GM12878 (cell line): ENCODE data around the gene MARS1. TPM values are rescaled to one million over a fixed set of nuclear protein-coding genes. Genes with fewer than 3 reads are reported as not detected.

ENCODE experiments used
- ATAC-seq: fragments of 200-7000 bp; cut with Tn5 transposase; 3 replicates; pipeline ENCODE4 v1.9.1; 2020; ENCODE audit warnings: mild to moderate bottlenecking, moderate library complexity
- BruUV-seq: library from RNA; stranded (reverse); fragments of 400-500 nt; replicated peaks from 2 replicates; lab custom pipeline; 2021; lab: Mats Ljungman, UMichigan
- CTCF ChIA-PET: fragments of 300-600 bp; sonication (Branson Sonifier 250); formaldehyde crosslinking; extraction: SDS; loops from one replicate; lab custom pipeline; 2021; ENCODE audit warnings: inconsistent platforms; lab: Yijun Ruan, JAX
- POLR2A ChIA-PET: fragments of 350-600 bp; formaldehyde crosslinking; extraction: SDS; loops from one replicate; lab custom pipeline; 2021; ENCODE audit warnings: inconsistent platforms; lab: Charles Lee
- RAD21 ChIA-PET: fragments of 300-600 bp; sonication (Branson Sonifier 250); formaldehyde crosslinking; loops from one replicate; lab custom pipeline; 2023; ENCODE audit warnings: antibody characterized with exemption; ENCODE audit not compliant: unreplicated experiment; lab: Charles Lee
- SMC1A ChIA-PET: fragments of 300-600 bp; sonication (Branson Sonifier 250); formaldehyde crosslinking; loops from one replicate; lab custom pipeline; 2023; ENCODE audit not compliant: unreplicated experiment, uncharacterized antibody; lab: Charles Lee
- DNase-seq: peaks from one replicate; pipeline ENCODE4 v3.0.0-alpha.2; 2011; ENCODE audit warnings: low read depth, low spot score
- FAIRE-seq: peaks from 3 replicates; lab custom pipeline; 2011; peaks lifted over from hg19 to GRCh38; lab: Jason Lieb, UNC
- H2AFZ ChIP-seq: 2 replicates; pipeline ENCODE4 v1.6.0; 2011; ENCODE audit warnings: low read depth, low read length, control low read depth; ENCODE audit not compliant: control insufficient read depth
- H3K27ac ChIP-seq: 2 replicates; pipeline ENCODE4 v1.5.1; 2011; ENCODE audit warnings: control low read depth; ENCODE audit not compliant: control insufficient read depth, insufficient read depth
- H3K27me3 ChIP-seq, 2 experiments: replicated peaks in 1 of 2; 2 replicates each; pipeline versions ENCODE4 v1.6.0 to v1.6.1; 2011; ENCODE audit warnings: low read length in 1 of 2; ENCODE audit not compliant: control insufficient read depth in 2 of 2, insufficient read depth in 2 of 2
- H3K36me3 ChIP-seq, 2 experiments: 2 replicates each; pipeline ENCODE4 v1.5.1; 2011; ENCODE audit warnings: low read length in 1 of 2; ENCODE audit not compliant: control insufficient read depth in 2 of 2, insufficient read depth in 2 of 2
- H3K4me1 ChIP-seq: 2 replicates; pipeline ENCODE4 v1.6.1; 2011; ENCODE audit warnings: mild to moderate bottlenecking, low read length, moderate library complexity, mixed read lengths; ENCODE audit not compliant: control insufficient read depth, insufficient read depth
- H3K4me2 ChIP-seq: 2 replicates; pipeline ENCODE4 v1.6.0; 2011; ENCODE audit warnings: control low read depth; ENCODE audit not compliant: control insufficient read depth, insufficient read depth
- H3K4me3 ChIP-seq: fragments of 200-600 bp; sonication (generic); 2 replicates; pipeline ENCODE4 v1.5.1; 2016
- H3K79me2 ChIP-seq: 2 replicates; pipeline ENCODE4 v1.6.0; 2011; ENCODE audit warnings: low read length; ENCODE audit not compliant: control insufficient read depth, insufficient read depth
- H3K9ac ChIP-seq: 2 replicates; pipeline ENCODE4 v1.8.0; 2011; ENCODE audit warnings: low read length, control low read depth, mixed read lengths; ENCODE audit not compliant: control insufficient read depth, insufficient read depth
- H3K9me3 ChIP-seq: replicated peaks from 3 replicates; pipeline ENCODE4 v1.5.1; 2011; ENCODE audit warnings: mild to moderate bottlenecking, low read length; ENCODE audit not compliant: control insufficient read depth, insufficient read depth
- H4K20me1 ChIP-seq: 2 replicates; pipeline ENCODE4 v1.6.0; 2011; ENCODE audit not compliant: control insufficient read depth, insufficient read depth
- IRF4 ChIP-seq: IDR thresholded peaks from 2 replicates; pipeline ENCODE4 v1.6.1; 2011; ENCODE audit warnings: low read depth, low read length
- KDM1A ChIP-seq: fragments of 200-600 bp; sonication (generic); IDR thresholded peaks from 2 replicates; pipeline ENCODE4 v1.6.1; 2016; ENCODE audit warnings: borderline replicate concordance
- MTA3 ChIP-seq: IDR thresholded peaks from 2 replicates; pipeline ENCODE4 v1.6.1; 2012; ENCODE audit warnings: low read length, inconsistent platforms, borderline replicate concordance
- MYC ChIP-seq: IDR thresholded peaks from 2 replicates; pipeline ENCODE4 v1.6.1; 2011; ENCODE audit warnings: mild to moderate bottlenecking, low read length, moderate library complexity, inconsistent platforms; ENCODE audit not compliant: insufficient read depth, insufficient replicate concordance, insufficient read length, severe bottlenecking
- NR2F1 ChIP-seq: fragments of 450-650 bp; conservative IDR thresholded peaks from 2 replicates; pipeline ENCODE4 v1.6.1; 2017; ENCODE audit warnings: mild to moderate bottlenecking
- RUNX3 ChIP-seq: IDR thresholded peaks from 2 replicates; pipeline ENCODE4 v1.6.1; 2012; ENCODE audit warnings: low read length, inconsistent platforms
- WGBS: methylation state at CpG from one replicate; pipeline ENCODE4 v1.1.6; 2016; ENCODE audit warnings: low lambda C conversion rate; ENCODE audit not compliant: insufficient replicate concordance, insufficient coverage; ENCODE audit errors: missing lambda C conversion rate; 5-methylcytosine and 5-hydroxymethylcytosine counted together
- in situ Hi-C: fragments of 300-500 bp; cut with MboI; formaldehyde crosslinking; loops from 9 replicates; pipeline ENCODE4 v1.14.3; 2018; ENCODE audit warnings: mixed read lengths
- intact Hi-C: fragments of 100-400 bp; cut with micrococcal nuclease; formaldehyde crosslinking; loops from one replicate; pipeline ENCODE4 v1.14.2; 2022; ENCODE audit not compliant: unreplicated experiment
- polyA plus RNA-seq, 11 experiments: library from polyadenylated mRNA; depleted of rRNA in 4 of 11; unstranded in 6 of 11; stranded (reverse) in 5 of 11; fragments of >200 nt; fragmentation: Nextera tagmentation in 4 of 11; fragmentation: Illumina TruSeq in 1 of 11; extraction: Ambion mirVana in 4 of 11; extraction: Trizol in 1 of 11; gene quantifications; 1 replicate in 1 of 11; 2 replicates in 10 of 11; pipeline versions ENCODE4 v1.2.1 to v1.2.3, GENCODE V29; 2011 to 2016; ENCODE audit warnings: inconsistent platforms in 2 of 11, missing spikeins in 2 of 11, low read depth in 1 of 11
- total RNA-seq, 4 experiments: library from RNA; depleted of rRNA in 3 of 4; stranded (reverse); fragments of >200 nt in 3 of 4; fragmentation: Illumina TruSeq in 1 of 4; extraction: Trizol in 1 of 4; gene quantifications; 2 replicates each; pipeline versions ENCODE4 v1.2.1 to v1.2.3, GENCODE V29; 2013 to 2021
- TF ChIP-seq, protein P1 (sequence below): IDR thresholded peaks from 2 replicates; pipeline ENCODE4 v1.6.1; 2011; ENCODE audit warnings: low read depth, low read length, improper control_type of control experiment, borderline replicate concordance

Gene MARS1
- total and polyA plus RNA-seq, 10 of the 15 experiments (the other 5 are each of a cell fraction or from before 2014, with no cell fraction given): 72.3 to 270 (median 153) TPM

GRCh38 chr12:57460841-57461275 lies 27.0 kb upstream of the MARS1 start:
- no peak for DNase-seq
- intact Hi-C loops (loop anchor here (5.0 kb wide), 1 partner anchor 61 kb away; the partner anchor contains the start of genes DDIT3 and MBD6), in situ Hi-C loops (no loop called here)
- no peak for ATAC-seq
- RAD21 ChIA-PET: interaction anchor here (0.7 to 4.7 kb wide), 7 partner anchors 7 to 223 kb away, joined by 3 to 35 read pairs (median 3); partner anchors contain the start of gene INHBE
- POLR2A ChIA-PET: interaction anchor here (1.0 to 3.0 kb wide), 3 partner anchors 9 to 25 kb away, joined by 4 to 16 read pairs (median 4); no protein-coding TSS in a partner anchor
- no peak overlapping the region for H3K27ac ChIP-seq
- 10% methylated on average over 19 of the region's 19 CpGs for WGBS
- 0 out of 4 replicates have a peak, but pooled peaks cover 0 to 4% of the 10 kb centered on the region in 2 experiments for H3K27me3 ChIP-seq
- H3K9me3 ChIP-seq: no peaks in the 10 kb centered on the region
- H3K4me2 ChIP-seq: peak overlapping the region; percentile 100
- H2AFZ ChIP-seq: no peak overlapping the region
- SMC1A ChIA-PET: interaction anchor here (0.7 to 1.2 kb wide), 9 partner anchors 9 to 218 kb away, joined by 3 read pairs; partner anchors contain the start of genes ARHGAP9 and DDIT3
- H3K79me2 ChIP-seq: no peaks in the 10 kb centered on the region
- TF ChIP-seq RUNX3 (no peak), MTA3 (no peak), MYC (no peak), NR2F1 (peak; percentile 76), KDM1A (no peak), IRF4 (no peak)
- TF ChIP-seq, protein P1, sequence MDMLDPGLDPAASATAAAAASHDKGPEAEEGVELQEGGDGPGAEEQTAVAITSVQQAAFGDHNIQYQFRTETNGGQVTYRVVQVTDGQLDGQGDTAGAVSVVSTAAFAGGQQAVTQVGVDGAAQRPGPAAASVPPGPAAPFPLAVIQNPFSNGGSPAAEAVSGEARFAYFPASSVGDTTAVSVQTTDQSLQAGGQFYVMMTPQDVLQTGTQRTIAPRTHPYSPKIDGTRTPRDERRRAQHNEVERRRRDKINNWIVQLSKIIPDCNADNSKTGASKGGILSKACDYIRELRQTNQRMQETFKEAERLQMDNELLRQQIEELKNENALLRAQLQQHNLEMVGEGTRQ: no peak
- no TSS peak for BruUV-seq
- H4K20me1 ChIP-seq: 0 out of 2 replicates have a peak, but pooled peaks cover 2% of the 10 kb centered on the region
- FAIRE-seq: no peak
- no peaks in the 10 kb centered on the region for H3K36me3 ChIP-seq
- H3K9ac ChIP-seq: no peak overlapping the region
- peaks cover 36% of the 10 kb centered on the region for H3K4me1 ChIP-seq
- H3K4me3 ChIP-seq: peak overlapping the region; percentile 68
- CTCF ChIA-PET: interaction anchor here (0.8 to 11.0 kb wide), 11 partner anchors 8 to 280 kb away, joined by 3 to 540 read pairs (median 3); partner anchors contain the start of genes ARHGAP9 and INHBE
